ENCODE data around the gene DPF1.
"Not testable (repeated sequence)": the region's sequence is repeated elsewhere in the genome, so short reads cannot be mapped to it uniquely, and the experiment has no call there.

The DPF1 gene

DNA sequence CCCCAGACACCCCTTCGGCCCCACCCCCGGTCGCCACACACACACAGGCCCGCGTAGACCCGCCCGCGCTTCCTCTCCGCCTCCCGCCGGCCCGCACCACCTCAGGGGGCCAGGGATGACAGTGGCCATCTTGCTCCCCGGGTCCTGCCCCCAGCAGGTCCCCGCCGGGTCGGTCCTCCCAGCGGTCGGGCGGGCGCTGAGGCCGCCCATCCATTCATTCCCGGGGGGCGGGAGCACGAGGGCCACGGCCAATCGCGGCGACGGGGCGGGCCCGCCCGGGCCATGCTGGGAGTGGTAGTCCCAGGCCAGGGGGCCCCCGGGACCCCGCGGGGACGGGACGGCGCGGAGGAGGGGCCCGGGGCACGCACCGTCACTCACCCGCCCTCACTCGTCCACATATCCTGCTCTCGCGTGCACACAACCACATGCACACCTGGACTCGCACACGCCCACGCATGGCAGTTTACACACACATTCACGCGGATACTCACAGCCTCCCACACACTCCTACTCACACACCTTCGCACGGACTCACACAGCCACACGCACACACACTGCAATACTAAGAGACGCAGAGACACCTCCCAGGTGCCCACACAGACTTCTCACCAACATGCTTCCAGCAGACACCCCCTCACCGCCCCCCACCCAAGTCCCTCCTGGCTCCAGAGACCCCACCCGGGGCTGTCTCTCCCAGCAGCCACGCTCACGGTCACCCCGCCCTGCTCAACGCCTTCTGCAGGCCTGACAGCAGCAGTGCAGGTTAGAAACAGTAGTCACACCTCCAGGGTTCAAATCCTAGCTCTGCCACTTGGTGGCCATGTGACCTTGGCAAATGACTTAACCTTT, at the start of gene DPF1:
TSS of gene DPF1 (minus strand) at position 209 of the 849 bp plus-strand sequence. CDS start at position 129, 80 bp downstream.
- peak in 2 of 3 experiments; percentile 40 to 47 for DNase-seq (ENCODE audit: low read depth in 2 of 3, low spot score in 2 of 3)

DNA sequence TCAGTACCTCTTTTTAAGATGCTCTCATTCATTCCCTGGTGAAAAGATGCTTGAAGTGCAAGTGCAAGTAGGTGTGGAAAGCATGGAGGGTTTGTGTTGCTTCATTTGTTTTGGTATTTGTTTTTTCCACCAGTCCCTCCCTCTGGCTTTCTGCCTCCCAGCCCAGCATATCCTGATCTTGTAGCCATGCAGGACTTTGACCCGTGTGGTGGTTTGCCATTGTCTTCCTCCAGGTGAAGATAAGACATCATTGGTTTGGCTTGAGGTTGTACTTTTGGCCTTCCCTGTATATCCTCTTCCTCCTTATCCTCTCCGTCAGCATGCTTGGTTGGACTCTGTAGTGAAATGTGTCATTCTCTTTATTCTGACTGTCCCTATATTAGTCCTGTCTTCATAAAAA, 49.5 kb upstream of the DPF1 start:
- no peak for DNase-seq (ENCODE audit: low read depth in 2 of 3, low spot score in 2 of 3)

DNA sequence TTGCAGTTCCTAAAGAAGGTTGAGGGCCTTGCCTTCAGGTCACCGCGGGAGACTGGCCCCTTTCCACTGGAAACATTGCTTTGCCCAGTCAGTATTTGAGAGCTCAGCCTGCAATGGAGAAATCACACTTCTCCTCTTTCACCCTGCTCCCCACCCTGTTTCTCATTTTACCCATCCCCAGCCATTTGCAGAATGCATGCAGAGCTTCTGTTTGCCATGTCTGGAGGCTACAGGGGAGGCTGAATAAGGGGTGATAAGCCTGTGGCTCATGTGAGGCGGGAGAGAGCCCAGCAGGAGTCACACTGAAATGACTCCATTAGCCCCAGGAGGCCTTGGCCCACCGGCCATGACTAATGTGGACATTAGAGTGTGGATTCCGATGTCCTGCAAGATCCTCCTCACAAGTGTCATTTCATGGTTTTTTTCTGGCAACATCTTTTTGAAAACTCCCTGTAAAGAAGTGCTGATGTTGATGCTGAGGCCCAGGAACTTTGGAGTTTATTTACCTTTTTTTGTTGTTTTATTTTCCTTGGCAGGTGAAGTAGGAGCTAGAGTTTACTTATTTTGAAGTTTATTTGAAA, 46.7 kb upstream of the DPF1 start:
- DNase-seq (ENCODE audit: low read depth in 2 of 3, low spot score in 2 of 3): no peak

DNA sequence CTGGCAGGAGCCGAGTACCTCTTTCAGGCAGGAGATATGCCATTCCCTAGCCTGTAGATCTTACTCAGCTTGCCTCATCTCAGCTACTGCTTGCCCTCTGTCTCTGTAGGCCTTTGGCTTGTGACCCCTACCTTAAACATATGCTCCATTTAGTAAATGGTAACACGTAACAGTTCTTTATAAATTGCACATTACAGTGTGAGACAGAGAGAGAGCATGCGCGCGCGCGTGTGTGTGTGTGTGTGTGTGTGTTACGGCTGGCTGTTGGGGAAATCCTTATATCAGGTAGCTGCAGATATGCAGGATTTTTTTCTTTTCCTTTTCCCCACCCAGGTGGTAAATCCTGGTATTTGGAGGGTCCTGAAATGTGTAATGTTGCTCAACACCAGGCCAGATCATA, 44.5 kb upstream of the DPF1 start:
- DNase-seq (ENCODE audit: low read depth in 2 of 3, low spot score in 2 of 3): no peak

DNA sequence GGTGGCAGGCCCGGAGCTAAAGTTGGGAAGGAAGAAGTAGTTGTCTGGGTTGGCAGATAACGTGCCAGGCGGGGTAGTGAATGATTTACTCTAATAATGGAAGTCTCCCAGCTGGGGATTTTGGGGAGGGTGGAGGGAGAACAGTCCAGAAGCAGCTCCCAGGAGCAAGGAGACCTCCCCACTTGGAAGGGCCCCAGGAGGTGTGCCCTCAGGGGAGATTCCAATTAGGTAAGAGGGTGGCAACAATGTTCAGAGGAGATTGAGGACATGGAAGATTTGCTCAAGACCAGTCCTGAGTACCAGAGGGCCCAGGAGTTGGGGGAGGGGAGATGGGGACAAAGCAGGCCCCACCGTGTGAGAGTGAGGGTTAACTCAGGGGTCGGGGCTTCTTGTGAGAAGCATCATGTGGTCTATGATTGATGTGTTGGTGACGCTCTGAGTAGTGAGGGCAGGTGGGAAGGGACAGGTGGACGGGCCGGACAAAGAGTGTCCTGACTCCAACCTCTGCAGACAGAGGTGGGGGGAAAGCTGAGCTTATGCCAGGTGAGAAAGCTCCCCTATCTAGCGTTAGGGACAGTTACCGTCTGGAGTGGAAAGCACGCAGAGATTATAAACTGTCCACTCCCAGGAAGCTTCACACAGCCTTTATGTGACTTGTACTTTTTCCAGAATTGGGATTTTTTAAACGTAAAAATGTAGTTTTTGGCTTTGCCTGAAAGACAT, 43.9 kb upstream of the DPF1 start:
- DNase-seq (ENCODE audit: low read depth in 2 of 3, low spot score in 2 of 3): no peak

DNA sequence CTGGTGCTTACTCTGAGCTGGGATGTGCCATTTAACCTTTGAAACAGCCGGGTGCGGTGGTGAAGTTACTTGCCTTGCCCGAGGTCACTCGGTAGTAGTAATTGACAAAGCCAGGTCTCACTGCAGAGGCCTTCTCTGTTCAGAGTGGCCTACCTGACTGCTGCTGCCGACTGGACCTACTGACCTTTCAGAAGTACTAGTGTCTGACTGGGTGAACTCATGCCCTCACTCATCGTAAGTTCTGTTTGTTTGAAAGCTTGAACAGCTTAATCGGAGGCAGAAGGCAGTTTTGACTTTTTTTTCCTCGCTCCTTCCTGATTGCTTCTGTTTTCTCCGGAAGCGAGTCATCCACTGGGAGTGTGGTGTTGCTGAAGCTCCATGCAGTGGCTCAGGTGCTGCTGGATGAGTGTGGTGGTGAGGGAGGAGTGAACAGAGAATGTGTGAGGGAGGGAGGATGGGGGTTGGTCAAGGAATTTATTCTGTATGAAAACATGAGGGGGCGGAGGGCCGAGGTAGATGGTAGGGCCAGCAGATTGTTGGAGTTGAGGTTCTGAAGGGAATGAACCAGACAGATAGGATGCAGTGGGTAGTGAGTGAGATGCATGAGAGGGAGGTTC, 43.1 kb upstream of the DPF1 start:
- DNase-seq (ENCODE audit: low read depth in 2 of 3, low spot score in 2 of 3): no peak

DNA sequence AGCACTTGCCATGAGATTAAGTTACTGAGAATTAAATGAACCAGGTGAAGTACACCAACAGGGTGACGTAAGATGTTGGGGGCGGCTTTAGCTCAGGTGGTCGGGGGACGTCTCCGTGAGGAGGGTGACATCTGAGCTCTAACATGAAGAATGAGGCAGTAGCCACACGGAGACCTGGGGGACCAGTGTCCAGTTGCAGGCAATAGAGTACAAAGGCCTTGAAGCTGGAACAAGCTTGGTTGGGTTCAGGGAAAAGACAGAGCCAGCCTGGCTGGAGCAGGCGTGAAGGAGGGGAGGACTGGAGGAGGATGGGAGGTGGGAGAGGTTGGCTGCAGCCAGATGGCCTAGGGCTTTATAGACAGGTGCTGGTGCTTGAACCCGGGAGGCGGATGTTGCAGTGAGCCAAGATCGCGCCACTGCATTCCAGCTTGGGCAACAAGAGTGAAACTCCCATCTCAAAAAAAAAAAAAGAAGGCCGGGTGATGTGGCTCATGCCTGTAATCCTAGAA, 42.0 kb upstream of the DPF1 start:
- no peak for DNase-seq (ENCODE audit: low read depth in 2 of 3, low spot score in 2 of 3)

DNA sequence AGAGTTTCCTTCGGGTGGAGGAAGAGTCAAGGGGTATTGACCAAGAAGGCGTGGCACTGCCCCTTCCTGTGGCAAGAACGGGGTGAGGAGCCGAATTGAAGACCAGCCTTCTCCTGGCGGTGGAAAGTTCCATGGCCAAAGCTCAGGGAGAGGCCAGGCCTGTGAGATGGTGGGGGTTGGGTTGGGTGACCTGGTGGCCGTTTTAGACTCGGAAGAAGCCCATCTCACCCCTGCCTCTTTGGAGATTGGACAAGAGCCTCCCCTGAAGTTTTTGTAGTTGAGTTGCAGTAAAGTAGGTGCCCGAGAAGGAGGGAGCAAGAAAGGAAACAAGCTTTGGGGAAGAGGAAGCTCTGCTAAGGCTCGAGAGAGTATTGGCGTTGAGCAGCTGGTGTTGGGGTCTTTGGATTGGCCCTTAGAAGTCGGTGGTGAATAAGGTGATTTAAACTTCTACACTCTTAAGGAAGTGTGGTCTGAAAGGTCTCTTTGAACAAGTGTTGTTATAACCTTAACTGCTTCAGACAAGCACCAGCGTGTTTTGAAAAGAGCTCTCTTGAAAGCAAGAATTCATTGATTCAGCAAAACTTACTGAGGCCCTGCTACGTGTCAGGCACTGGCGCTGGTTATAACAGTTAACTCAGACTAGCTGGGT, 41.3 kb upstream of the DPF1 start:
- no peak for DNase-seq (ENCODE audit: low read depth in 2 of 3, low spot score in 2 of 3)

DNA sequence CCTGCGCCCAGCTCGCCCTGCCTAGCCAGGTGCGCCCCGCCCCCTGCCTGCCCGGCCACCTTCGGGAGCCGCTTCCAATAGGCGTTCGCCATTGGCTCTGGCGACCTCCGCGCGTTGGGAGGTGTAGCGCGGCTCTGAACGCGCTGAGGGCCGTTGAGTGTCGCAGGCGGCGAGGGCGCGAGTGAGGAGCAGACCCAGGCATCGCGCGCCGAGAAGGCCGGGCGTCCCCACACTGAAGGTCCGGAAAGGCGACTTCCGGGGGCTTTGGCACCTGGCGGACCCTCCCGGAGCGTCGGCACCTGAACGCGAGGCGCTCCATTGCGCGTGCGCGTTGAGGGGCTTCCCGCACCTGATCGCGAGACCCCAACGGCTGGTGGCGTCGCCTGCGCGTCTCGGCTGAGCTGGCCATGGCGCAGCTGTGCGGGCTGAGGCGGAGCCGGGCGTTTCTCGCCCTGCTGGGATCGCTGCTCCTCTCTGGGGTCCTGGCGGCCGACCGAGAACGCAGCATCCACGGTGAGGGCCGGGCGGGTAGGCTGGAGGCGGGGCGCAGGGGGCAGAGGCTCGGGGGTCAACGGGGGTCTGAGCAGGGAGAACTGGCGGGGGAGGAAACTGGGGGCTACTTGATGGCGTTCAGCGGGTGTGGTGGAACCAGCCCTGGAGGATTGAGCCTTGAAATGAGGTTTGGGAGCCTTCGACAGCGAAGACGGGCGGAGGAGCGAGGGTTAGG, 40.6 kb upstream of the DPF1 start, which contains the start of gene SPINT2:
TSS of gene SPINT2 (plus strand) at position 88 of the 727 bp plus-strand sequence. CDS start at position 408, 320 bp downstream.
- peak in 1 of 3 experiments; percentile 17 for DNase-seq (ENCODE audit: low read depth in 2 of 3, low spot score in 2 of 3)

DNA sequence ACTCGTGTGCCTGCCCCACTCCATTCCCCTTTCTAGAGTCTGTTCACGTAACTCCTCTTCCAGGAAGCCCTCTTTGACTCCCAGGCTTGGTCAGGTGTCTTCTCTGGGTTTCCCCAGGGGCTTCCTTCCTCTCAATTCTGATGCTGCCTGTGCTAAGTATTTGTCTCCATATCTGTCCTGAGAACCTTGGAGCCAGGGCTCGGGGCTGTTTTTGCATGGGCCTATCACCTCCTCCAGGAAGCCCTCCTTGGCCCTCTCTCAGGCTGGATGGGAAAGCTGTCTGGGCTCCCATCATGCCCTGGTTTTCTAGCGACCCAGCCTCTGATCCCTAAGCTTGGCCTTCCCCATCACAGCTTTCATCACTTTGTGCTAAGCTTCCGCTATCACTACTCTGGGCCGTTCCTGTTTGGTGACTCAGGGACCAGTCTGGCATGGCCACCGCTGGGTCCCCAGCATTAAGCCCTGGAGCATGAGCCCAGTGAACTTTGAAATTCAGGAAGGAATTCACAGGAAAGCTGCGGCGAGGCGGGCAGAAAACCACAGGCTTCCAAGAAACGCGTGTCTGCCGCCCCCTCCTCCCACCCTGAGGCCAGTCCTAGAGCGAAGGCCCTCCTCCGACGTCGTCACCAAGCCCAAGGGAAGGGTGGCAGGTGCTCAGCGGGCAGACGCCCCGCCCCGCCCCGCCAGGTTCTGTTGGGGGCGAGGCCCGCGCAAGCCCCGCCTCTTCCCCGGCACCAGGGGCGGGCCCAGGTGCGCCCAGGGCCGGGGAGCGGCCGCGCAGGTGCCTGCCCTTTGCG, 39.9 kb upstream of the DPF1 start:
- DNase-seq (ENCODE audit: low read depth in 2 of 3, low spot score in 2 of 3): peak; percentile 32 to 57 (median 46)

DNA sequence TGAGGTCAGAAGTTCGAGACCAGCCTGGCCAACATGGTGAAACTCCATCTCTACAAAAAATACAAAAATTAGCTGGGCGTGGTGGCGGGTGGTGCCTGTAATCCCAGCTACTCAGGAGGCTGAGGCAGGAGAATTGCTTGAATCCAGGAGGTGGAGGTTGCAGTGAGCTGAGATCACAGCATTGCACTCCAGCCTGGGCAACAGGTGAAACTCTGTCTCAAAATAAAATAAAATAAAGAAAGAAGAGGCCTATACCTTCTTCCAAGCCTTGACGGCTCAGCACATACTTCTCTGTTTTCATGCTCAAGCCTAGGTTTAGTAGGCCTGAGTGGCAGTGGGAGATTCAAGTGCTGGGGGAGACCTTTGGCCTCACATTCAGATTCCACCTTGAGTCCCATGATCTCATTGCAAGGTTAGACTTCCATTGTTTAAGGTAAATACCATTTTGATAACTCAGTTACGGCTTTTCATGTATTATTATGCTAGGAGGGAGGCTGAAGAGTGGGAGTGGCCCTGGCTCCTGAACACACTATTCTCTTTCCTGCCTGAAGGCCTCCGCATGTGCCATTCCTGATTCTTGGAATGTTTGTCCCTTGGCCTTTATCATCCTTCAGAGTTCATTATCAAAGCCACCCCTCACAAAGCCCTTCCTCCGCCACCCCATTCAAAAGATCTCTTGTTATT, 38.7 kb upstream of the DPF1 start:
- DNase-seq (ENCODE audit: low read depth in 2 of 3, low spot score in 2 of 3): no peak

DNA sequence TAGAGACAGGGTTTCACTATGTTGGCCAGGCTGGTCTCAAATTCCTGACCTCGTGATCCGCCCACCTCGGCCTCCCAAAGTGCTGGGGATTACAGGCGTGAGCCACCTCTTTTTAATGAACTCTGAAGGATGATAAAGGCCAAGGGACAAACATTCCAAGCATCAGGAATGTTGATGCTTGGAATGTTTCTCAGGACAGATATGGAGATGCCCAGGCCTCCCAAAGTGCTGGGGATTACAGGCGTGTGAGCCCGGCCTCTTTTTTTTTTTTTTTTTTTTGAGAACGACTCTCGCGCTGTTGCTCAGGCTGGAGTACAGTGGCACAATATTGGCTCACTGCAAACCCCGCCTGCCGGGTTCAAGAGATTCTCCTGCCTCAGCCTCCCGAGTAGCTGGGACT, 37.9 kb upstream of the DPF1 start:
- DNase-seq (ENCODE audit: low read depth in 2 of 3, low spot score in 2 of 3): not testable (repeated sequence)

DNA sequence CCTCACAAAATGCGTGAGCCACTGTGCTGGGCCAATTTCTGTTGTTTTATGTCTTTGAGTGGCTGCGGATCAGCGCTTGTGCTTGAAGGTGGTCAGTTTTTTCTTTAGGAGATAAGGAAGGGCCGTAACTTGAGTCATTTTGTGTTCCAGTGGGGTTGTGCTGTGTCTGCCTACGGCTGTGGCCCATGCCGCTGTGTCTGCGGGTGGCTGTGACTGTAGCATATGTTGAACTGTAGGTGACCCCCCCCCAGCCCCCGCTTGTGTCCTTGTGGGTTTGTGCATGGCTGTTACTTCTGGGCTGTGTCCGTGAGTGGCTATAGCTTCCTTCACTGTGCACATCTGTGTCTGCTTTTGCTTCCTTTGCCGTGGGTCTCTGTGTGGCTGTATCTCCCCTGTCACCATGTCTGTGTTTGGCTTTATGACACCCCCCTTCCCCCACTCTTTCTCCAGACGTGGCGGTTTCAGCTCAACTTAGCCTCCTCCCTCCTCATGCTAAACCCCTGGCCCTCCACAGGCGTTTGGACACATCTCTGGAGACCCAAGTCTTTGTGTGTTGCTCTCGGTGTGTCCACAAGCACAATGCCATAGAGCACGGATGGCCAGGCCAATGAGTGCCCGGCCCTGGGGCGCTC, 31.5 kb upstream of the DPF1 start:
- DNase-seq (ENCODE audit: low read depth in 2 of 3, low spot score in 2 of 3): no peak

DNA sequence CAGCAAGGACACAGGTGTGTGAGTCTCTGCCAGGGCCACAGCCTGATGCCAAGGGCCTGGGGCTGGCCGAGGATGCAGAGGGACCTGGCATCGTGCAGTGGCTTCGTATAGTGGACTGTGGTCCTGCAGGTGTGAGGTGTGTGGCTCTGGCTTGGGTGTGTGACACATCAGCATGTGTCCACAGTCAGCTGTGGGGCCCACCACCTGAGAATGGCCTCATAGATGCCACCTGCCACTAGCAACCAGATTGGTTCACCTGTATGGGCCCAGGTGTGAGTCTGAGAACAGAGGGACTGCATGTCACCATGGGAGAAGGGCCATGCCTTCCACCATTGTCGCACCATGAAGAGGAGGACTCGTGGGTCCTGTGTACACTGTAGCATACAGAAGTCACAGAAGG, 29.8 kb upstream of the DPF1 start:
- no peak for DNase-seq (ENCODE audit: low read depth in 2 of 3, low spot score in 2 of 3)

DNA sequence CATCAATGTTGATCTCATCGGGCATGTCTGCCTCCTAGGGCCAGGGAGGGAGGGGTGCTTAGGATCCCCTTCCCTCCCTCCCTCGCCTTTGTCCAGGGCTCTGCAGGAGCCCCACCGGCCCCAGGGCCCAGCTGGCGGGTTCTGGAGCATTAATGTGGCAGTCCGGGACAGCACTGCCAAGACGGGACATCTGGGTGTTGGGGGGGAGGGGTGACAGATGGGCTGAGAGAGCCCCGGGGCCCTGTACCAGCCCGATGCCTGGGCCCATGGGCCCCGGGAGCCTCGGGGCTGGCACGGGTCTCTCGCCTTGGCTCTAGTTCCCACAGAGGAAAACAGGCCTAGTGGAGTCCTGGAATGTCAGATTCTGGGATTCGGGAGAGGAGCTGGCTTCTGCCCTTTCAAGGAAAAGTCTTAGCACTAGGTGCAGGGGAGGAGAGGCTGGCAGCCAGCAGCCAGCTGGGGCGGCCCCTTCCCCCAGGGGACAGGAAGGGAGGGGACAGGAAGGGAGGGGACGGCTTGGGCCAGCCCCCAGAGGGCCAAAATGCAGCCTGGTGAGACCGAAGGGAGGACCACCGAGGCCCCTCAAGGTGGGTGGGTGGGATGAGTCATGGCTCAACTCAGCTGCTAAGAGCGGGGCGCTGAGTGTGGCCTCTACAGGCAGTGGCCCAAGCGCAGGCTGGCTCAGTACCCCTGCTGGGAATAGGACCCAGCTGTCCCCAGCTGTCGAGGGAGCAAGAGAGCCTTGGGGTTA, 29.1 kb upstream of the DPF1 start:
- no peak for DNase-seq (ENCODE audit: low read depth in 2 of 3, low spot score in 2 of 3)

DNA sequence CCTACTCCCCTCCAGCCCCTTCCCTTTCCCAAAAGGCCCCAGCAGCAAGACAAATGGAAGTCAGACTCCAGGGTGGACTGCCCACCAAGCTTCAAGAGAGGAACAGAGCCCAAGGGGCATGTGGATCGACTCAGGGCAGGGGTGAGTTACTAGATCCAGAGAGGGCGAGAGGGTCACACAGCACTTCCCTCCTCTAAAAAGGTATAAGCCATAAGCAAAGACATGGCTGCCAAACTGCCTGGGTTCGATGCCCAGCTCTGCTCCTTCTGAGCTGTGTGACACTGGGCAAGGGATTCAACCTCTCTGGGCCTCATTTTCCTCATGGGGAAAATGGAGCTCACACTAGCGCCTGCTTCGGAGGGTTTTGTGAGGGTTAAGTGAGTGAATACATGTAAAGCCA, 28.4 kb upstream of the DPF1 start:
- DNase-seq (ENCODE audit: low read depth in 2 of 3, low spot score in 2 of 3): no peak

DNA sequence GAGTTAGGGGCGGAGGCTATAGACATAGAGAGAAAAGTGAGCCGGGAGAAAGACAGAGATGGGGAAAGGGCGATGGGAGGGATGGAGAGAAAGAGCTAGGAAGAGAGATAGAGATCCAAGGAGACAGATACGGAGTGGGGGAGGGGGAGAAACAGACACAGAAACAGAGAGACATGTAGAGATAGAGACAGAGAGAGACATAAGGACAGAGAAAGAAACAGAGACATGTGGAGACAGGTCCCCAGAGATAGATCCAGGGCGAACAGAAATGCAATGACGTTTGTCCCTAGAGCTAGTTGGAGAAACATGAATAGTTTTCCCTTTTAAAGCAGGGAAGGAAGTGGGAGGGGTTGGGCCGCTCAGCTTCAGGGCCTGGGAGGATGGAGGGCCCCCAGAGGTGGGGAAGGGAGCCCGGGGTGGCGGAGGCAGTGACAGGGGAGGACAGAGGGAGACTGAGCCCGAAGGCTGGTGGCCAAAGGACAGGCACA, 27.6 kb upstream of the DPF1 start:
- no peak for DNase-seq (ENCODE audit: low read depth in 2 of 3, low spot score in 2 of 3)
